Measurements from ENCODE around the gene SLC1A2.
"Not testable (repeated sequence)": the region's sequence is repeated elsewhere in the genome, so short reads cannot be mapped to it uniquely, and the experiment has no call there.

Gene SLC1A2

DNA sequence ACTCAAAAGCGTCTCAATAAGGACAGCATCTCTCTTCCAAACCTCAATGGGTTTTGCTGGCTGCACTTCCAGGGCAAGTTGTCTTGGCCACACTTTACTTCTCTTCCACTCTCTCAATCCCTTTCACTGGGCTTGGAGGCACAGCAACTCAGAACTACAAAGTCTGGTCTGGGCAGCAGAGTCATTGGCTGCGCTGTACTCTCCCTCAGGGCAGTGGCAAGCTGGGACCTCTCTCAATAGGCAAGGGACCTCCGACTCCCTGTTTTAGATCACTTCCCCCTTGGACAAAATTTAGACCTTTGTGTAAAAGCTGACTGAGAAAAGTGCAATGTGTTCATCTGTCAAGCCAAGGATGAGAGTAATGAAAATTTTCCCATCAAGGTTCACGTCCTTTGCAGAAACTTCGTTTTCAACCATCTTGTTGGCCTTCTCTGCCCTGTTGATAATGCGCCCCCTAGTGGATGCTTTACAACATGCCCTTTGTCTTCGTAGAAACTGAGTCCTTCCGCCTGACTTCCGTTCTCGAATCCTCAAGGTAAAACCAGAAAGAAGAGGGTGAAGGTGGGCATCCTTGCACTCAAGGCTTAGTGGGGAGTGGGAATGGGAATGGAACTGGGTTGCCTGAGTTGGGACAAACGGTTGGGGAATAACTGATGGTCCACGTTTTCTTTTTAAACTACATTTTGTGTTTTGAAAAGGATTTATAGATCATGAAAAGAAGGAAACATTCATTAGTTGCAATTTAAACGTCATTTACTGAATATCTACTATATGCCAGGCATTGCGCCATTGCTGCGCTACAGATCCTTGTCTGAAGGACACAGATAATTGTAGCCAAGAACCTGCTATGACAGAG is 181.3 kb downstream of the SLC1A2 start:
- peak in 1 of 2 experiments; percentile 77 for DNase-seq

- DNase-seq = no peak
These were observed 182.0 kb downstream of the SLC1A2 start for GRCh38 chr11:35237351-35237750.

DNA sequence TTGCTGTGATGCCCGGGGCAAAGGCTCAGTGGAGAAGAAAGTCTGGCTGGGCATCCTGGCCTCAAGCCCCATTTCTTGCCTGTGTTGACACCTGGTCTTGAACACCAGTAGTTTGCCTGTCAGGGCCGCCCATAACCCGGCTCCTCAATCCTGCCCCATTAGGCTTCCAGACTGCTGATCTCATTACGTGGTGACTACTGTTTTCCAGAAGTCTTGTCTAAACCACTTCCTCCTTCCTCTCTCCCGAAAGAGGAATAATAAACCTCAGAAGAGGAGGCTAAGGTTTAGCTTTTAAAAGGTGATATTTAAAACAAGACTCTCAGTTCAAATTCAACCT is 182.7 kb downstream of the SLC1A2 start:
- DNase-seq = no peak

DNA sequence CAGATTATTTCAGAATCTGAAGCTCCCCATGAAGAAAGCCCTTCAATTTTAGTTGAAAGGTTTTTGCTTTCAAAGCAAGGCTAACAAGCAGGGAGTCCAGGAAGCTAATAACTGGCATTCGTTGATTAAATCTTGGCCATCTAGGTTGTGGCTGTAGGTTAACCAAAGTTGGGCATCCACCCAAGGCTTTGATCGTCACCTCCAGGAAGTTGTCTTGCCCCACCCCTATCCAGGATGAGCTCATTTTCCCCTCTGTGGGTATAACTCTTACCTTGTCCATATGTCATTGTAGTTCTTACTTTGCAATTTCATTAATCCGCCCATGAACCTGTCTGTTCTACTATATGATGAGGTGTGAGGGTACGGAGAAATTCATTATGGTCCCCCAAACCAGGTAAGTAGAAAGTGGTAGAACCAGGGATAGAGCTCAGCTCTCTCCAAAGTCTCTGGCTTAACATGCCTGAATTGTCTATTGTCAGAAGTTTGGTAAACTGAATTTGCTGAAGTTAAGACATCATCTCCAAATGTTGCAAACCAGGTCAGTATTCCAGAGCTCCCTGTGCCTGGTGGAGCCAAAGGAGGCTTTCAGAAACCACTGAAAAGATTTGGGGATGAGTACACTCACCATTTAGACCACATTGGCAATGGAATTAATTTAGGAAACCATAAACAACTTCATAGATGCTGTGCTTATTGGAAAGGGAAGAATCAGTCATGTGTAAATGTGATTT is 183.3 kb downstream of the SLC1A2 start:
- DNase-seq = no peak

DNA sequence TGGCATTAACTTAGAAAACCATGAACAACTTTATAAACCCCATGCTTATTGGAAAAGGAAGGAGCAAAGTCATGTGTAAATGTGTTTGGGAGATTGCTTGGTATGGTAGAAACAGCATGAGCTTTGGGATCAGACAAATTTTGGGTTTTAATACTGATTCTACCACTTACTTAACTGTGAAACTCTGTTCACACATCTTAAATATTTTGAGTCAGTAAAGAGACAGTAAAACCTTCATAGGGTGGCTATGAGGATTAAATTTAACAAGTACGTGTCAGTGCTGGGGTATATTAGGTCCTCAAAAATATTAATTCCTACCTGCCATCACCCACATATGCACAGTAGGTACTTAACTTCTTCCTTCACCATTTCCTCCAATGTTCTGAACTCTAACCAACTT is 183.9 kb downstream of the SLC1A2 start:
- DNase-seq = no peak

GRCh38 chr11:35235157-35235468 is 184.2 kb downstream of the SLC1A2 start:
- DNase-seq = no peak

- no peak for DNase-seq
These were observed 184.8 kb downstream of the SLC1A2 start for GRCh38 chr11:35234460-35235156.

- no peak for DNase-seq
These were observed 185.8 kb downstream of the SLC1A2 start for GRCh38 chr11:35233518-35233917.

DNA sequence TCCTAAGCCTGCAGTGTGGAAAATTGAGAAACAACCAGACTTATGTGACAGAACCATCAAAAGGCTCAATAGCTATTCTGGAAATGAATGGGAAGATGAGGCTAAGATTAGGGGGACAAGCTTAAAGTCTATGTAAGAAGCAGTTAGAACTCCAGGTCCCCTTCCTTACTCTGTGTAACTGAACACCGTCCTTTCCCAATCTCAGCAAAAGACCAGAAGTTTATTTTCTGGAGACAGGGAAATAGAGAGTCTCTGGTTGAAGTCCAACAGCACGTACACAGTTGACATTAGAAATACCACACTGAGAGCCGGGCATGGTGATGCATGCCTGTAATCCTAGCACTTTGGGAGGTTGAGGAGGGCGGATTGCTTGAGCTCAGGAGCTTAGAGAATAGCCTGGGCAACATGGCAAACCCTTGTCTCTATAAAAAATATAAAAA is 186.4 kb downstream of the SLC1A2 start:
- no peak for DNase-seq

DNA sequence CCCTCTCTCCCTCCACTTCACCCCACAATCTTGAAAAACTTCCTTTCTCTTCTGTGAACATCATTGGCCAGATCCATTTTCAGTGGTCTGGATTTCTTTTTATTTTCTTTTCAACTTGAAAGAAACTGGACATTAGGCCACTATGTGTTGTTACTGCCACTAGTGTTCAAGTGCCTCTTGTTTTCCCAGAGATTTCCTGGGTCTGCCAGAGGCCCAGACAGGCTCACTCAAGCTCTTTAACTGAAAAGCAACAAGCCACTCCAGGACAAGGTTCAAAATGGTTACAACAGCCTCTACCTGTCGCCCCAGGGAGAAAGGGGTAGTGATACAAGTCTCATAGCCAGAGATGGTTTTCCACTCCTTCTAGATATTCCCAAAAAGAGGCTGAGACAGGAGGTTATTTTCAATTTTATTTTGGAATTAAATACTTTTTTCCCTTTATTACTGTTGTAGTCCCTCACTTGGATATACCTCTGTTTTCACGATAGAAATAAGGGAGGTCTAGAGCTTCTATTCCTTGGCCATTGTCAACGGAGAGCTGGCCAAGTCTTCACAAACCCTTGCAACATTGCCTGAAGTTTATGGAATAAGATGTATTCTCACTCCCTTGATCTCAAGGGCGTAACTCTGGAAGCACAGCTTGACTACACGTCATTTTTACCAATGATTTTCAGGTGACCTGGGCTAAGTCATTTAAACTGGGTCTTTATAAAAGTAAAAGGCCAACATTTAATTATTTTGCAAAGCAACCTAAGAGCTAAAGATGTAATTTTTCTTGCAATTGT is 188.1 kb downstream of the SLC1A2 start:
- no peak for DNase-seq

DNA sequence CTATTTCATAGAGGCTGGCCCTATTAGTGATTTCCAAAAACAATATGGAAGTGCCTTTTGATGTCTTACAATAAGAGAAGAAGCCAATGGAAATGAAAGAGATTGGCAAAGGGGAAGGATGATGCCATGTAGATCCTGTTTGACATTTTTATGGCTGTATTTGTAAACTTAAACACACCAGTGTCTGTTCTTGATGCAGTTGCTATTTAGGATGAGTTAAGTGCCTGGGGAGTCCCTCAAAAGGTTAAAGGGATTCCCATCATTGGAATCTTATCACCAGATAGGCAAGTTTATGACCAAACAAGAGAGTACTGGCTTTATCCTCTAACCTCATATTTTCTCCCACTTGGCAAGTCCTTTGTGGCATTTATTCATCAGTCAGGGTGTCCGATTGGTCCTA is 189.0 kb downstream of the SLC1A2 start:
- no peak for DNase-seq

GRCh38 chr11:35228328-35228725 is 191.0 kb downstream of the SLC1A2 start:
- DNase-seq = no peak

- DNase-seq = no peak
These were observed 191.6 kb downstream of the SLC1A2 start for GRCh38 chr11:35227576-35228327.

GRCh38 chr11:35226756-35227155 is 192.6 kb downstream of the SLC1A2 start:
- DNase-seq = not testable (repeated sequence)

- DNase-seq = no peak
These were observed 193.3 kb downstream of the SLC1A2 start for GRCh38 chr11:35225946-35226520.

GRCh38 chr11:35223991-35224390 is 195.4 kb downstream of the SLC1A2 start:
- no peak for DNase-seq

- DNase-seq = peak in 1 of 2 experiments; percentile 13
These were observed 196.0 kb downstream of the SLC1A2 start for GRCh38 chr11:35223371-35223796.

DNA sequence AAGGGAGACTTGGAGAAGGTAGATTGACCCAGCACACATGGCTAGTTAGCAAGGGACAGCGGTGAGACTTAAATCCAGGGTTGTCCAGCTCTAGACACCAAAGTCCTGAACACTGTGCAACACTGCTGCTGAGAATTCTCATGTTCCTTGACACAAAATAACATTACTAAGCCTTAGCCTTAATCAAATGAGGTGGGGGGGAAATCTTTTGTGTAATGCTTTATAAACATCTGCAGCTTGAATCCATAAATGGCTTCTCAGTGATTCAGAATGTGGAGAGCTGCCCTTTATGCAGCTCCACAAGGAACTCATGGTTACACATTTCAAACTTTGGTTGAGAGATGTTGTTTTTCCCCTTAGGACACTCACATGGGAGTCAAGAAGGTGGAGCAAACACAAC is 200.4 kb downstream of the SLC1A2 start:
- no peak for DNase-seq

DNA sequence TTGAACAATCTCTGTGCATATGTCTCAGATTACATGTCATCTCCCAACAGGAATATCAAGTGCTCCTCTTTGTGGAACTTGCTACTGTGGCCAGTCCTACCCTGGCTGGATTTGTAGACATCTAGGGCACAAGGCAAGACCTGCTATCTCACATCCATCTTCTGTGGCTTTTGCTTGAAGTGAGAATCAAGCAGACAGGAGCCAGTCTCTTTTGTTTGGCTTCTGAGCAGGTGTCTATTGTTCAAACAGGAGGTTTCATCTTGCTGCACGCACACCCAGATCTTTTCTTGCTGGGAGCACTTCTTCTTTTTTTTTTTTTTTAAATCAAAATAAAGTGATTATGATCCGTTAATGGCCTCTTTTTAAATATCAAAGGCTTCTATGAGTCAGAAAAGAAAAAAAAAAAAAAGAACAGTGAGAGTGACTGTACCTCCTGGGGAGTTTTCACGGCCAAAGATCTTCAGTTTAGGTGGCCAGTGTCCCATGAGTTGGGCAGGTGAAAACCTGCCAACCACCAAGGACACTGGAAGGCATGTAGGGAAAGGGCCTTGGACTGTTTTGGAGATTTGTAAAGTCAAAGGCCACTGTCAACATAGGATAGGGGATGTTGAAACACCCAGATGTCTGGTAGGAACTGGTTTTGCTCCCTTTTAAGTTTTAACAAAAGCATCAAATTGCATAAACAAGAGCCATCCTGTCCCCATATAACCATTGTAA is 202.2 kb downstream of the SLC1A2 start:
- DNase-seq = no peak

- DNase-seq = no peak
These were observed 203.4 kb downstream of the SLC1A2 start for GRCh38 chr11:35215945-35216344.

DNA sequence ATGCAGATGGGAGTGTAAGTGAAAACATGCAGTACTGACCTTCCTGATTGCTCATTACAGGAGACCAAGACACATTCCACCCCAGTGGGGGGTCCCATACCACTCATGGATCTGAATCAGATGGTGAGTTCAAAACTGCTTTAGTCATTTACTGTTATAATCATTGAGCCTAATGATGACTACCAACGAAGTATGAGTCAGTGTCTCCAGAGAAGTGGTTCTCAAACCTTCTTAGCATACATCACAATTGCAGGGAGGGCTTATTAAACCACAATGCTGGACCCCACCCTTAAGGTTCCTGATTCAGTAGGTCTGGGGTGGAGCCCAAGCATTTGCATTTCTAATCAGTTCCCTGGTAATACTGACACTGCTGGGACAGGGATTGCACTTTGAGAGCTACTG is 204.6 kb downstream of the SLC1A2 start:
- no peak for DNase-seq

Data from NCI-H446 (cell line).